Measurements from ENCODE around the gene C11orf52. TPM values are rescaled to one million over a fixed set of nuclear protein-coding genes. Genes with fewer than 3 reads are reported as not detected.

The C11orf52 gene
- total RNA-seq, 2 experiments from 2014 or later = not detected

GRCh38 chr11:111960916-111961315 is 42.2 kb downstream of the C11orf52 start:
- no peaks in the 10 kb centered on the region for H3K4me1 Mint-ChIP-seq (ENCODE audit: low read depth)
- no peak overlapping the region for H3K27ac Mint-ChIP-seq
- no peaks in the 10 kb centered on the region for H3K9me3 Mint-ChIP-seq (ENCODE audit: insufficient read depth)
- H3K4me3 Mint-ChIP-seq = no peak overlapping the region
- H3K27me3 Mint-ChIP-seq (ENCODE audit: low read depth) = no peaks in the 10 kb centered on the region
- ATAC-seq (no peak), DNase-seq (no peak)
- CTCF ChIA-PET = interaction anchor here (1.4 to 1.7 kb wide), 5 partner anchors 15 to 320 kb away, joined by 3 to 7 read pairs (median 4); no protein-coding TSS in a partner anchor
- H3K36me3 Mint-ChIP-seq (ENCODE audit: low read depth) = no peaks in the 10 kb centered on the region
- POLR2A ChIA-PET = no interaction called here

GRCh38 chr11:111961389-111962300 is 42.9 kb downstream of the C11orf52 start:
- H3K4me3 Mint-ChIP-seq = no peak overlapping the region
- no peak for DNase-seq
- H3K27ac Mint-ChIP-seq = no peak overlapping the region
- H3K36me3 Mint-ChIP-seq (ENCODE audit: low read depth) = no peaks in the 10 kb centered on the region
- H3K27me3 Mint-ChIP-seq (ENCODE audit: low read depth) = no peaks in the 10 kb centered on the region
- POLR2A ChIA-PET = no interaction called here
- H3K9me3 Mint-ChIP-seq (ENCODE audit: insufficient read depth) = no peaks in the 10 kb centered on the region
- H3K4me1 Mint-ChIP-seq (ENCODE audit: low read depth) = no peaks in the 10 kb centered on the region
- no peak for ATAC-seq
- CTCF ChIA-PET = interaction anchor here (1.4 to 1.7 kb wide), 5 partner anchors 14 to 319 kb away, joined by 3 to 7 read pairs (median 4); no protein-coding TSS in a partner anchor

- ATAC-seq = no peak
- Mint-ChIP-seq H3K4me1 (ENCODE audit: low read depth) (no peaks in the 10 kb centered on the region), H3K36me3 (ENCODE audit: low read depth) (no peaks in the 10 kb centered on the region), H3K9me3 (ENCODE audit: insufficient read depth) (no peaks in the 10 kb centered on the region), H3K27ac (no peak overlapping the region), H3K4me3 (no peak overlapping the region), H3K27me3 (ENCODE audit: low read depth) (no peaks in the 10 kb centered on the region)
- DNase-seq = no peak
- POLR2A ChIA-PET = interaction anchor here (0.8 kb wide), 1 partner anchor 27 kb away, joined by 3 read pairs; the partner anchor contains the start of gene DIXDC1
- CTCF ChIA-PET = interaction anchor here (1.2 kb wide), 1 partner anchor 33 kb away, joined by 4 read pairs; no protein-coding TSS in a partner anchor
Observed at GRCh38 chr11:111963931-111964340, 45.2 kb downstream of the C11orf52 start.

GRCh38 chr11:111966678-111967077 is 48.0 kb downstream of the C11orf52 start:
- POLR2A ChIA-PET = no interaction called here
- Mint-ChIP-seq H3K4me3 (no peak overlapping the region), H3K36me3 (ENCODE audit: low read depth) (no peaks in the 10 kb centered on the region), H3K27ac (no peak overlapping the region), H3K4me1 (ENCODE audit: low read depth) (no peaks in the 10 kb centered on the region), H3K9me3 (ENCODE audit: insufficient read depth) (no peaks in the 10 kb centered on the region), H3K27me3 (ENCODE audit: low read depth) (no peaks in the 10 kb centered on the region)
- CTCF ChIA-PET = interaction anchor here (1.2 kb wide), 1 partner anchor 16 kb away, joined by 3 read pairs; no protein-coding TSS in a partner anchor
- DNase-seq (no peak), ATAC-seq (no peak)

- Mint-ChIP-seq H3K9me3 (ENCODE audit: insufficient read depth) (no peaks in the 10 kb centered on the region), H3K4me1 (ENCODE audit: low read depth) (no peaks in the 10 kb centered on the region), H3K27me3 (ENCODE audit: low read depth) (no peaks in the 10 kb centered on the region), H3K36me3 (ENCODE audit: low read depth) (no peaks in the 10 kb centered on the region), H3K4me3 (no peak overlapping the region), H3K27ac (no peak overlapping the region)
- ChIA-PET CTCF (no interaction called here), POLR2A (no interaction called here)
- ATAC-seq (no peak), DNase-seq (no peak)
Observed at GRCh38 chr11:111967649-111968048, 48.9 kb downstream of the C11orf52 start.

GRCh38 chr11:111969344-111969743 is 50.6 kb downstream of the C11orf52 start:
- Mint-ChIP-seq H3K9me3 (ENCODE audit: insufficient read depth) (no peaks in the 10 kb centered on the region), H3K36me3 (ENCODE audit: low read depth) (no peaks in the 10 kb centered on the region), H3K27me3 (ENCODE audit: low read depth) (no peaks in the 10 kb centered on the region), H3K4me1 (ENCODE audit: low read depth) (no peaks in the 10 kb centered on the region), H3K27ac (no peak overlapping the region), H3K4me3 (no peak overlapping the region)
- ATAC-seq = no peak
- DNase-seq = no peak
- ChIA-PET POLR2A (no interaction called here), CTCF (no interaction called here)

- no peak overlapping the region for H3K27ac Mint-ChIP-seq
- ATAC-seq (no peak), DNase-seq (no peak)
- H3K9me3 Mint-ChIP-seq (ENCODE audit: insufficient read depth) = no peaks in the 10 kb centered on the region
- CTCF ChIA-PET = interaction anchor here (9.3 kb wide), 1 partner anchor 42 kb away, joined by 261 read pairs; the partner anchor contains the start of gene DIXDC1
- H3K4me1 Mint-ChIP-seq (ENCODE audit: low read depth) = peaks cover 6% of the 10 kb centered on the region
- POLR2A ChIA-PET = no interaction called here
- peaks cover 17% of the 10 kb centered on the region for H3K27me3 Mint-ChIP-seq (ENCODE audit: low read depth)
- H3K4me3 Mint-ChIP-seq = no peak overlapping the region
- no peaks in the 10 kb centered on the region for H3K36me3 Mint-ChIP-seq (ENCODE audit: low read depth)
Observed at GRCh38 chr11:111974446-111974845, 55.7 kb downstream of the C11orf52 start.

GRCh38 chr11:111975076-111975806 is 56.5 kb downstream of the C11orf52 start:
- no peak for DNase-seq
- POLR2A ChIA-PET = no interaction called here
- H3K36me3 Mint-ChIP-seq (ENCODE audit: low read depth) = no peaks in the 10 kb centered on the region
- no peak for ATAC-seq
- H3K4me1 Mint-ChIP-seq (ENCODE audit: low read depth) = peaks cover 6% of the 10 kb centered on the region
- peaks cover 18% of the 10 kb centered on the region for H3K27me3 Mint-ChIP-seq (ENCODE audit: low read depth)
- no peak overlapping the region for H3K4me3 Mint-ChIP-seq
- no peaks in the 10 kb centered on the region for H3K9me3 Mint-ChIP-seq (ENCODE audit: insufficient read depth)
- H3K27ac Mint-ChIP-seq = no peak overlapping the region
- CTCF ChIA-PET = interaction anchor here (1.1 to 9.3 kb wide), 3 partner anchors 14 to 43 kb away, joined by 3 to 261 read pairs (median 4); partner anchors contain the start of gene DIXDC1

- Mint-ChIP-seq H3K36me3 (ENCODE audit: low read depth) (no peaks in the 10 kb centered on the region), H3K9me3 (ENCODE audit: insufficient read depth) (no peaks in the 10 kb centered on the region), H3K4me3 (peak overlapping the region; percentile 28), H3K27ac (no peak overlapping the region), H3K27me3 (ENCODE audit: low read depth) (peaks cover 18% of the 10 kb centered on the region), H3K4me1 (ENCODE audit: low read depth) (peaks cover 6% of the 10 kb centered on the region)
- ATAC-seq = no peak
- ChIA-PET POLR2A (interaction anchor here (0.7 kb wide), 1 partner anchor 49 kb away, joined by 3 read pairs; no protein-coding TSS in a partner anchor), CTCF (interaction anchor here (1.0 to 9.3 kb wide), 4 partner anchors 15 to 44 kb away, joined by 3 to 261 read pairs (median 4); partner anchors contain the start of gene DIXDC1)
- no peak for DNase-seq
Observed at GRCh38 chr11:111976119-111976766, 57.5 kb downstream of the C11orf52 start.
